ENCODE results near the gene PARP12.

DNA sequence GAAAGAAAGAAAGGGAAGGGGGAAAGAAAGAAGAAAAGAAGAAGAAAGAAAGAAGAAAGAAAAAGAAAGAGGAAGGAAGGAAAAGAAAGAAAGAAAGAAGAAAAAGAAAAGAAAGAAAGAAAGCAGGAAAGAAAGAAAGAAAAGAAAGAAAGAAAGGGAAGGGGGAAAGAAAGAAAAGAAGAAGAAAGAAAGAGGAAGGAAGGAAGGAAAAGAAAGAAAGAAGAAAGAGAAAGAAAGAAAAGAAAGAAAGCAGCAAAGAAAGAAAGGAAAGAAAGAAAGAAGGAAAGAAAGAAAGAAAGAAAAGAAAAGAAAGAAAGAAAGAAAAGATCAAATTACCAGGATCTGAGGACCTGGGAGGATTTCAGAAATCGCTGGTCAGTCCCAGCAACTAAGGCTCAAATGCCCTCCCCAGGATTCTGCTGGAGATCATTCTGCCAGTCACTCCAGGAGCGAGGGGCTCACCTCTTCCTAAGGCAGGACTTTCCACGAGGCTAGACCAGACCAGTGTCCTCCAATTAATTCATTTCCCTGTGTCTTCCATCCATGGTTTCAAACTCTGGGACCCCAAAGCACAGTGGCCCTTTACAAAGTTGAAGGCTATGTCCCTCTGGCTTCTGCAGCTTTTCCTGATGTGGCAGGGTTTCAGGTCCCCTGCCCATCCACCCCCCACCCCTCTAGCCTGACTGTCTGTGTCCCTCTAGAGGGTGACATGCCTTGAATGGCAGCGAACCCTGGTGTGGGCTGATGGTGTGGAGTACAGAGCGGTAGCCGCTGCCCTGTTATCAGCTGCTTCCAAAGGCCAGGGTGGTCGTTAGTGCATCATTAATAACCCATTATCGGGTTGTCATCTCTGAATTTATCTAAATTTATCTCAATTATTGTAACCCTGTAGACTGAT lies 77.9 kb downstream of the PARP12 start:
- TF ChIP-seq, protein P1, sequence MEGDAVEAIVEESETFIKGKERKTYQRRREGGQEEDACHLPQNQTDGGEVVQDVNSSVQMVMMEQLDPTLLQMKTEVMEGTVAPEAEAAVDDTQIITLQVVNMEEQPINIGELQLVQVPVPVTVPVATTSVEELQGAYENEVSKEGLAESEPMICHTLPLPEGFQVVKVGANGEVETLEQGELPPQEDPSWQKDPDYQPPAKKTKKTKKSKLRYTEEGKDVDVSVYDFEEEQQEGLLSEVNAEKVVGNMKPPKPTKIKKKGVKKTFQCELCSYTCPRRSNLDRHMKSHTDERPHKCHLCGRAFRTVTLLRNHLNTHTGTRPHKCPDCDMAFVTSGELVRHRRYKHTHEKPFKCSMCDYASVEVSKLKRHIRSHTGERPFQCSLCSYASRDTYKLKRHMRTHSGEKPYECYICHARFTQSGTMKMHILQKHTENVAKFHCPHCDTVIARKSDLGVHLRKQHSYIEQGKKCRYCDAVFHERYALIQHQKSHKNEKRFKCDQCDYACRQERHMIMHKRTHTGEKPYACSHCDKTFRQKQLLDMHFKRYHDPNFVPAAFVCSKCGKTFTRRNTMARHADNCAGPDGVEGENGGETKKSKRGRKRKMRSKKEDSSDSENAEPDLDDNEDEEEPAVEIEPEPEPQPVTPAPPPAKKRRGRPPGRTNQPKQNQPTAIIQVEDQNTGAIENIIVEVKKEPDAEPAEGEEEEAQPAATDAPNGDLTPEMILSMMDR (IDR thresholded peaks at IDR 0.05): no peak
- TF ChIP-seq POLR2AphosphoS5 (IDR thresholded peaks at IDR 0.05) (no peak), EP300 (IDR thresholded peaks at IDR 0.05) (no peak), POLR2A (IDR thresholded peaks at IDR 0.05) (no peak)
